Measurements from ENCODE around the gene PNRC1. TPM values are rescaled to one million over a fixed set of nuclear protein-coding genes. Genes with fewer than 3 reads are reported as not detected.

PNRC1 gene
- total RNA-seq, 1 experiment from 2014 or later, result 9.3 TPM

DNA sequence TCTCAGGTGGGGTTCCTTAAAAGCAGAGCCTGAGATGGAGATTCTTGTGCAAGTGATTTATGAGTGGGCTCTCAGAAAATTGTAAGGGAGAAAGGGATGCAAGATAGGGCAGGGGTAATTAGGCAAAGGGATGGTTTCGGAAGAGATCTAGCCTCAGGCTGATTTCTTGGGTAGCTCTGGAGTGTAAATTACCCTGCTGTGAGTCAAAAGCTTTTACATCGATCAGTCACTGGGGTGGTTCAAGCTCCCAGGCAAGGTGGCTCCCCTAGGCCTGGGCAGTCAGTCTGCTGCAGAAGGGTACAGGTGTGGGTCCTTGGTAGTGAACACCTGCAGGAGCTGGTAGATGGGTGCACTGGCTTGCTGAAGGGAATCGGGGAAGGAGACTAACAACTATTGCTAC, 54.2 kb downstream of the PNRC1 start:
- Histone ChIP-seq H3K27me3 (ENCODE audit: low read length) (no peaks in the 10 kb centered on the region), H3K27ac (ENCODE audit: low read length) (no peak overlapping the region), H3K9me3 (ENCODE audit: low read length) (no peaks in the 10 kb centered on the region), H3K9ac (ENCODE audit: low read length) (no peak overlapping the region), H3K9me2 (replicated peaks; ENCODE audit: low read length) (no peaks in the 10 kb centered on the region), H2AFZ (ENCODE audit: low read length) (no peak overlapping the region), H4K20me1 (ENCODE audit: low read length) (no peaks in the 10 kb centered on the region), H3F3A (ENCODE audit: low read length, unreplicated experiment) (no peaks in the 10 kb centered on the region), H3K4me3 (ENCODE audit: low read length) (no peak overlapping the region), H3K4me1 (ENCODE audit: insufficient read depth, low read length) (peaks cover 8% of the 10 kb centered on the region), H3K36me3 (ENCODE audit: low read depth, low read length) (no peaks in the 10 kb centered on the region), H3K79me2 (ENCODE audit: low read length) (no peaks in the 10 kb centered on the region), H3K4me2 (ENCODE audit: low read length) (no peak overlapping the region)
- POLR2A ChIA-PET (ENCODE audit: unreplicated experiment), result no interaction called here
- no TSS peak for BruUV-seq (replicated peaks)
- no peak for ATAC-seq
- intact Hi-C loops (cut with micrococcal nuclease), result no loop called here
- CTCF ChIA-PET, result no interaction called here
- no peak for DNase-seq
- TF ChIP-seq EZH2 (IDR thresholded peaks at IDR 0.05; ENCODE audit: low read length, unreplicated experiment) (no peak), EZH2phosphoT487 (IDR thresholded peaks at IDR 0.05; ENCODE audit: borderline replicate concordance, low read length) (no peak)
- TF ChIP-seq, protein P1, sequence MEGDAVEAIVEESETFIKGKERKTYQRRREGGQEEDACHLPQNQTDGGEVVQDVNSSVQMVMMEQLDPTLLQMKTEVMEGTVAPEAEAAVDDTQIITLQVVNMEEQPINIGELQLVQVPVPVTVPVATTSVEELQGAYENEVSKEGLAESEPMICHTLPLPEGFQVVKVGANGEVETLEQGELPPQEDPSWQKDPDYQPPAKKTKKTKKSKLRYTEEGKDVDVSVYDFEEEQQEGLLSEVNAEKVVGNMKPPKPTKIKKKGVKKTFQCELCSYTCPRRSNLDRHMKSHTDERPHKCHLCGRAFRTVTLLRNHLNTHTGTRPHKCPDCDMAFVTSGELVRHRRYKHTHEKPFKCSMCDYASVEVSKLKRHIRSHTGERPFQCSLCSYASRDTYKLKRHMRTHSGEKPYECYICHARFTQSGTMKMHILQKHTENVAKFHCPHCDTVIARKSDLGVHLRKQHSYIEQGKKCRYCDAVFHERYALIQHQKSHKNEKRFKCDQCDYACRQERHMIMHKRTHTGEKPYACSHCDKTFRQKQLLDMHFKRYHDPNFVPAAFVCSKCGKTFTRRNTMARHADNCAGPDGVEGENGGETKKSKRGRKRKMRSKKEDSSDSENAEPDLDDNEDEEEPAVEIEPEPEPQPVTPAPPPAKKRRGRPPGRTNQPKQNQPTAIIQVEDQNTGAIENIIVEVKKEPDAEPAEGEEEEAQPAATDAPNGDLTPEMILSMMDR (conservative IDR thresholded peaks at IDR 0.05; ENCODE audit: low read depth, low read length), result no peak

Other genes with a start within 250 kb of the PNRC1 start
- gene RNGTT, start 117.1 kb upstream of the PNRC1 start, total RNA-seq (2014; rRNA removed), result 15.7 and 16.1 TPM in 2 replicates
- not detected in 2 replicates for gene SRSF12, start 37.3 kb downstream of the PNRC1 start, total RNA-seq (2014; rRNA removed)
- gene PM20D2, start 65.3 kb downstream of the PNRC1 start, total RNA-seq (2014; rRNA removed), result 17.3 and 21.0 TPM in 2 replicates
- not detected in 2 replicates for gene GABRR1, start 136.6 kb downstream of the PNRC1 start, total RNA-seq (2014; rRNA removed)
- gene GABRR2, start 234.5 kb downstream of the PNRC1 start, total RNA-seq (2014; rRNA removed), result 0.23 and 0.36 TPM in 2 replicates

All from PC-3 (cell line).